Activated T-cell treated with anti-CD3 and anti-CD28 coated beads, Interleukin-2, amount 50 U/mL, for 4 hours (primary cell): ENCODE measurements around the gene AATK. TPM values are rescaled to one million over a fixed set of nuclear protein-coding genes. Genes with fewer than 3 reads are reported as not detected.

Experiments used
- ATAC-seq, 2 donors: fragments of 200-7000 bp; cut with Tn5 transposase; one replicate each; pipeline ENCODE4 v1.10.0; 2021
- DNase-seq: peaks from one replicate; pipeline ENCODE4 v3.0.0-alpha.2; 2020
- H3K27me3 Mint-ChIP-seq: one replicate; pipeline ENCODE4 v1.8.0; 2021; ENCODE audit warnings: low read depth, mixed read lengths
- H3K36me3 Mint-ChIP-seq: one replicate; pipeline ENCODE4 v1.8.0; 2022; ENCODE audit warnings: mixed read lengths; ENCODE audit not compliant: insufficient read depth
- H3K4me1 Mint-ChIP-seq: one replicate; pipeline ENCODE4 v1.8.0; 2021; ENCODE audit warnings: low read depth, mixed read lengths
- H3K4me3 Mint-ChIP-seq: one replicate; pipeline ENCODE4 v1.8.0; 2021; ENCODE audit warnings: mild to moderate bottlenecking, moderate library complexity, mixed read lengths
- H3K9me3 Mint-ChIP-seq: one replicate; pipeline ENCODE4 v1.8.0; 2021; ENCODE audit warnings: mixed read lengths
- total RNA-seq, 3 donors: library from RNA; stranded (reverse); gene quantifications; one replicate each; pipeline ENCODE4 v1.2.1, GENCODE V29; 2021

The AATK gene
- total RNA-seq, 3 donors from 2014 or later, result 0.46 to 3.8 (median 0.87) TPM

- Mint-ChIP-seq H3K4me3 (no peak overlapping the region), H3K27me3 (no peaks in the 10 kb centered on the region), H3K4me1 (no peaks in the 10 kb centered on the region), H3K36me3 (no peaks in the 10 kb centered on the region), H3K9me3 (no peaks in the 10 kb centered on the region)
- no peak for DNase-seq
- ATAC-seq, result no peak
Measured at GRCh38 chr17:81129711-81130367, 36.2 kb downstream of the AATK start.

- H3K4me3 Mint-ChIP-seq, result no peak overlapping the region
- DNase-seq (no peak), ATAC-seq (no peak)
- no peaks in the 10 kb centered on the region for H3K27me3 Mint-ChIP-seq
- no peaks in the 10 kb centered on the region for H3K9me3 Mint-ChIP-seq
- H3K36me3 Mint-ChIP-seq, result no peaks in the 10 kb centered on the region
- no peaks in the 10 kb centered on the region for H3K4me1 Mint-ChIP-seq
Measured at GRCh38 chr17:81129289-81129688, 36.7 kb downstream of the AATK start.

- no peaks in the 10 kb centered on the region for H3K9me3 Mint-ChIP-seq
- no peak overlapping the region for H3K4me3 Mint-ChIP-seq
- DNase-seq, result no peak
- ATAC-seq, result no peak
- no peaks in the 10 kb centered on the region for H3K4me1 Mint-ChIP-seq
- H3K36me3 Mint-ChIP-seq, result no peaks in the 10 kb centered on the region
- no peaks in the 10 kb centered on the region for H3K27me3 Mint-ChIP-seq
Measured at GRCh38 chr17:81128774-81129173, 37.2 kb downstream of the AATK start.

- no peak for ATAC-seq
- Mint-ChIP-seq H3K27me3 (no peaks in the 10 kb centered on the region), H3K4me1 (no peaks in the 10 kb centered on the region), H3K9me3 (no peaks in the 10 kb centered on the region), H3K4me3 (no peak overlapping the region), H3K36me3 (no peaks in the 10 kb centered on the region)
- no peak for DNase-seq
Measured at GRCh38 chr17:81128338-81128737, 37.7 kb downstream of the AATK start.

GRCh38 chr17:81127526-81128177 is 38.4 kb downstream of the AATK start:
- Mint-ChIP-seq H3K36me3 (no peaks in the 10 kb centered on the region), H3K9me3 (no peaks in the 10 kb centered on the region), H3K27me3 (no peaks in the 10 kb centered on the region), H3K4me3 (no peak overlapping the region), H3K4me1 (no peaks in the 10 kb centered on the region)
- no peak for DNase-seq
- no peak for ATAC-seq

- no peaks in the 10 kb centered on the region for H3K4me1 Mint-ChIP-seq
- ATAC-seq (no peak), DNase-seq (no peak)
- no peaks in the 10 kb centered on the region for H3K36me3 Mint-ChIP-seq
- no peak overlapping the region for H3K4me3 Mint-ChIP-seq
- H3K9me3 Mint-ChIP-seq, result no peaks in the 10 kb centered on the region
- H3K27me3 Mint-ChIP-seq, result no peaks in the 10 kb centered on the region
Measured at GRCh38 chr17:81127133-81127455, 38.9 kb downstream of the AATK start.

- ATAC-seq, result no peak
Measured at GRCh38 chr17:81126281-81127132, 39.5 kb downstream of the AATK start.

GRCh38 chr17:81125573-81126081 is 40.4 kb downstream of the AATK start:
- H3K27me3 Mint-ChIP-seq, result no peaks in the 10 kb centered on the region
- no peak for DNase-seq
- H3K4me1 Mint-ChIP-seq, result no peaks in the 10 kb centered on the region
- H3K36me3 Mint-ChIP-seq, result no peaks in the 10 kb centered on the region
- no peak overlapping the region for H3K4me3 Mint-ChIP-seq
- no peak for ATAC-seq
- H3K9me3 Mint-ChIP-seq, result no peaks in the 10 kb centered on the region

More at GRCh38 chr17:81126281-81127132, 39.5 kb downstream of the AATK start:
- H3K9me3 Mint-ChIP-seq, result no peaks in the 10 kb centered on the region
- no peak overlapping the region for H3K4me3 Mint-ChIP-seq
- no peak for DNase-seq
- no peaks in the 10 kb centered on the region for H3K36me3 Mint-ChIP-seq
- no peaks in the 10 kb centered on the region for H3K4me1 Mint-ChIP-seq
- H3K27me3 Mint-ChIP-seq, result no peaks in the 10 kb centered on the region

- H3K4me1 Mint-ChIP-seq, result no peaks in the 10 kb centered on the region
- no peaks in the 10 kb centered on the region for H3K27me3 Mint-ChIP-seq
- H3K36me3 Mint-ChIP-seq, result no peaks in the 10 kb centered on the region
- ATAC-seq (no peak), DNase-seq (no peak)
- no peaks in the 10 kb centered on the region for H3K9me3 Mint-ChIP-seq
- H3K4me3 Mint-ChIP-seq, result no peak overlapping the region
Measured at GRCh38 chr17:81124377-81124776, 41.6 kb downstream of the AATK start.

GRCh38 chr17:81123052-81124048 is 42.7 kb downstream of the AATK start:
- H3K4me3 Mint-ChIP-seq, result no peak overlapping the region
- no peaks in the 10 kb centered on the region for H3K4me1 Mint-ChIP-seq
- H3K36me3 Mint-ChIP-seq, result no peaks in the 10 kb centered on the region
- ATAC-seq (no peak), DNase-seq (no peak)
- no peaks in the 10 kb centered on the region for H3K9me3 Mint-ChIP-seq
- H3K27me3 Mint-ChIP-seq, result no peaks in the 10 kb centered on the region

- DNase-seq, result no peak
- no peaks in the 10 kb centered on the region for H3K36me3 Mint-ChIP-seq
- no peaks in the 10 kb centered on the region for H3K9me3 Mint-ChIP-seq
- no peak overlapping the region for H3K4me3 Mint-ChIP-seq
- no peak for ATAC-seq
- no peaks in the 10 kb centered on the region for H3K27me3 Mint-ChIP-seq
- H3K4me1 Mint-ChIP-seq, result no peaks in the 10 kb centered on the region
Measured at GRCh38 chr17:81121841-81122733, 43.9 kb downstream of the AATK start.

GRCh38 chr17:81120695-81121621 is 45.1 kb downstream of the AATK start:
- no peak for ATAC-seq
- H3K4me3 Mint-ChIP-seq, result no peak overlapping the region
- DNase-seq, result no peak
- no peaks in the 10 kb centered on the region for H3K36me3 Mint-ChIP-seq
- H3K9me3 Mint-ChIP-seq, result no peaks in the 10 kb centered on the region
- no peaks in the 10 kb centered on the region for H3K4me1 Mint-ChIP-seq
- no peaks in the 10 kb centered on the region for H3K27me3 Mint-ChIP-seq
